Inflammatory macrophage treated with lipopolysaccharide for 1 hour (primary cell): ENCODE measurements around the gene CDH4.

Source experiments
- DNase-seq, 2 donors: peaks; one replicate each; pipeline ENCODE4 v3.0.0-alpha.2; 2020 to 2022

CDH4 gene

GRCh38 chr20:61744691-61745396 is 492.8 kb downstream of the CDH4 start:
- DNase-seq = no peak

GRCh38 chr20:61745397-61746146 is 493.5 kb downstream of the CDH4 start:
- DNase-seq = no peak

GRCh38 chr20:61746147-61746646 is 494.1 kb downstream of the CDH4 start:
- no peak for DNase-seq

GRCh38 chr20:61746781-61747180 is 494.7 kb downstream of the CDH4 start:
- no peak for DNase-seq

GRCh38 chr20:61748376-61748775 is 496.3 kb downstream of the CDH4 start:
- DNase-seq = no peak

- no peak for DNase-seq
Observed at GRCh38 chr20:61749406-61750075, 497.5 kb downstream of the CDH4 start.

- DNase-seq = no peak
Observed at GRCh38 chr20:61750093-61750492, 498.0 kb downstream of the CDH4 start.

- no peak for DNase-seq
Observed at GRCh38 chr20:61752576-61752975, 500.5 kb downstream of the CDH4 start.

GRCh38 chr20:61753316-61753942 is 501.4 kb downstream of the CDH4 start:
- DNase-seq = no peak

- no peak for DNase-seq
Observed at GRCh38 chr20:61753987-61754956, 502.2 kb downstream of the CDH4 start.

GRCh38 chr20:61754976-61755778 is 503.1 kb downstream of the CDH4 start:
- no peak for DNase-seq

GRCh38 chr20:61755971-61756845 is 504.1 kb downstream of the CDH4 start:
- no peak for DNase-seq

GRCh38 chr20:61756966-61757677 is 505.1 kb downstream of the CDH4 start:
- no peak for DNase-seq

GRCh38 chr20:61757678-61758563 is 505.9 kb downstream of the CDH4 start:
- DNase-seq = no peak

GRCh38 chr20:61758564-61759200 is 506.6 kb downstream of the CDH4 start:
- no peak for DNase-seq

GRCh38 chr20:61759286-61760065 is 507.4 kb downstream of the CDH4 start:
- no peak for DNase-seq

- DNase-seq = no peak
Observed at GRCh38 chr20:61760321-61760720, 508.3 kb downstream of the CDH4 start.
